ENCODE measurements around the gene SMARCE1. TPM values are rescaled to one million over a fixed set of nuclear protein-coding genes. Genes with fewer than 3 reads are reported as not detected.
A peak's percentile ranks its signal among the peaks of the same experiment; 100 is the strongest.

The SMARCE1 gene
- total and polyA plus RNA-seq, 9 of the 15 experiments (the other 6 are each of a cell fraction or from before 2014, with no cell fraction given): 64.1 to 142 (median 114) TPM

GRCh38 chr17:40679523-40679907 lies 31.9 kb upstream of the SMARCE1 start:
- H3K4me1 ChIP-seq (replicated peaks in 1 of 2; ENCODE audit: control insufficient read depth in 2 of 2, insufficient read depth in 2 of 2, low read length in 2 of 2): no peaks in the 10 kb centered on the region
- FAIRE-seq (peak; percentile 32), ATAC-seq (no peak), DNase-seq (ENCODE audit: extremely low read depth in 1 of 4, low spot score in 3 of 4) (no peak)
- BruUV-seq (replicated peaks): no TSS peak
- no peaks in the 10 kb centered on the region for H3K36me3 ChIP-seq (ENCODE audit: control insufficient read depth, insufficient read depth, low read length)
- H3K27ac ChIP-seq (ENCODE audit: extremely low read depth, low read depth, low read length): no peak overlapping the region
- in situ Hi-C loops (cut with MboI): no loop called here
- no peaks in the 10 kb centered on the region for H3K9me1 ChIP-seq (ENCODE audit: control insufficient read depth, insufficient read depth, low read length)
- H3K4me2 ChIP-seq (ENCODE audit: insufficient read depth, low read length): no peak overlapping the region
- WGBS (ENCODE audit: insufficient coverage, low coverage, missing lambda C conversion rate): 0% methylated on average over 2 of the region's 2 CpGs
- no peak overlapping the region for H2AFZ ChIP-seq (ENCODE audit: low read depth, low read length)
- peaks cover 27 to 35% of the 10 kb centered on the region in 2 experiments for H3K27me3 ChIP-seq (ENCODE audit: control insufficient read depth in 2 of 2, insufficient read depth in 2 of 2, low read length in 2 of 2)
- TF ChIP-seq SMARCB1 (IDR thresholded peaks at IDR 0.05; ENCODE audit: insufficient read length, low read depth) (no peak), ZNF696 (CRISPR knock-in tag; conservative IDR thresholded peaks at IDR 0.05) (no peak), GTF2E2 (tag; IDR thresholded peaks at IDR 0.05) (no peak), PPARD (CRISPR knock-in tag; IDR thresholded peaks at IDR 0.05) (no peak), SETDB1 (IDR thresholded peaks at IDR 0.05; ENCODE audit: low read length) (no peak), MAFK (IDR thresholded peaks at IDR 0.05; ENCODE audit: low read length) (no peak)
- no peaks in the 10 kb centered on the region for H3K9me3 ChIP-seq (replicated peaks; ENCODE audit: control insufficient read depth, insufficient read depth, low read depth, low read length)
- no peak overlapping the region for H3K9ac ChIP-seq (ENCODE audit: insufficient read depth in 1 of 2, low read depth in 2 of 2, low read length in 2 of 2)
- CTCF ChIA-PET (ENCODE audit: low intra/inter-chr PET ratio): no interaction called here
- intact Hi-C loops (cut with micrococcal nuclease): no loop called here
- H3K4me3 ChIP-seq: no peak overlapping the region
- no peaks in the 10 kb centered on the region for H4K20me1 ChIP-seq (replicated peaks; ENCODE audit: control insufficient read depth, insufficient read depth, low read length)
- no peaks in the 10 kb centered on the region for H3K79me2 ChIP-seq (ENCODE audit: control insufficient read depth, insufficient read depth, low read length)
- POLR2A ChIA-PET: no interaction called here

- Histone ChIP-seq H3K27me3 (ENCODE audit: control insufficient read depth in 2 of 2, insufficient read depth in 2 of 2, low read length in 2 of 2) (peaks cover 22 to 35% of the 10 kb centered on the region in 2 experiments), H2AFZ (ENCODE audit: low read depth, low read length) (no peak overlapping the region), H4K20me1 (replicated peaks; ENCODE audit: control insufficient read depth, insufficient read depth, low read length) (no peaks in the 10 kb centered on the region), H3K4me3 (no peak overlapping the region), H3K9me1 (ENCODE audit: control insufficient read depth, insufficient read depth, low read length) (no peaks in the 10 kb centered on the region), H3K9ac (ENCODE audit: insufficient read depth in 1 of 2, low read depth in 2 of 2, low read length in 2 of 2) (no peak overlapping the region), H3K4me1 (replicated peaks in 1 of 2; ENCODE audit: control insufficient read depth in 2 of 2, insufficient read depth in 2 of 2, low read length in 2 of 2) (no peaks in the 10 kb centered on the region), H3K79me2 (ENCODE audit: control insufficient read depth, insufficient read depth, low read length) (no peaks in the 10 kb centered on the region), H3K9me3 (replicated peaks; ENCODE audit: control insufficient read depth, insufficient read depth, low read depth, low read length) (no peaks in the 10 kb centered on the region), H3K4me2 (ENCODE audit: insufficient read depth, low read length) (no peak overlapping the region), H3K27ac (ENCODE audit: extremely low read depth, low read depth, low read length) (no peak overlapping the region), H3K36me3 (ENCODE audit: control insufficient read depth, insufficient read depth, low read length) (no peaks in the 10 kb centered on the region)
- ChIA-PET POLR2A (no interaction called here), CTCF (ENCODE audit: low intra/inter-chr PET ratio) (no interaction called here)
- in situ Hi-C loops (cut with MboI): no loop called here
- FAIRE-seq (peak; percentile 32), ATAC-seq (no peak), DNase-seq (ENCODE audit: extremely low read depth in 1 of 4, low spot score in 3 of 4) (no peak)
- intact Hi-C loops (cut with micrococcal nuclease): no loop called here
- BruUV-seq (replicated peaks): no TSS peak
- 7% methylated on average over 4 of the region's 4 CpGs for WGBS (ENCODE audit: insufficient coverage, low coverage, missing lambda C conversion rate)
- TF ChIP-seq TEAD4 (IDR thresholded peaks at IDR 0.05; ENCODE audit: low read length) (no peak), TEAD4 (CRISPR knock-in tag; IDR thresholded peaks at IDR 0.05; ENCODE audit: borderline replicate concordance) (no peak), MXI1 (IDR thresholded peaks at IDR 0.05; ENCODE audit: low read depth, low read length) (no peak), MLLT1 (IDR thresholded peaks at IDR 0.05) (no peak), PML (IDR thresholded peaks at IDR 0.05; ENCODE audit: low read length) (no peak), AFF1 (IDR thresholded peaks at IDR 0.05; ENCODE audit: low read depth in 1 of 2, partially characterized antibody in 2 of 2) (no peak)
Measured at GRCh38 chr17:40678902-40679522, 31.4 kb upstream of the SMARCE1 start.
